Muscle of leg (tissue), 11 donors: ENCODE measurements around the gene ATAD3C. TPM values are rescaled to one million over a fixed set of nuclear protein-coding genes. Genes with fewer than 3 reads are reported as not detected.
"Not testable (repeated sequence)": the region's sequence is repeated elsewhere in the genome, so short reads cannot be mapped to it uniquely, and the experiment has no call there.

ENCODE experiments used
- DNase-seq: peaks from one replicate; pipeline ENCODE4 v3.0.0; 2013
- H3K27ac ChIP-seq: one replicate; pipeline ENCODE4 v1.5.1; 2013; ENCODE audit warnings: mild to moderate bottlenecking, low read length, control low read depth
- H3K27me3 ChIP-seq: one replicate; pipeline ENCODE4 v1.6.1; 2013; ENCODE audit warnings: low read length; ENCODE audit not compliant: control insufficient read depth, insufficient read depth
- H3K36me3 ChIP-seq: one replicate; pipeline ENCODE4 v1.6.1; 2013; ENCODE audit warnings: low read length; ENCODE audit not compliant: control insufficient read depth, insufficient read depth
- H3K4me1 ChIP-seq: one replicate; pipeline ENCODE4 v1.6.1; 2013; ENCODE audit warnings: low read length; ENCODE audit not compliant: control insufficient read depth, insufficient read depth
- H3K4me3 ChIP-seq: one replicate; pipeline ENCODE4 v1.5.1; 2013; ENCODE audit warnings: low read length, control low read depth
- H3K9me3 ChIP-seq: replicated peaks from 2 replicates; pipeline ENCODE4 v1.6.1; 2013; ENCODE audit warnings: low read depth, low read length; ENCODE audit not compliant: control insufficient read depth
- WGBS: methylation state at CpG from one replicate; pipeline ENCODE4 v1.1.5; 2013; ENCODE audit warnings: missing lambda C conversion rate; ENCODE audit not compliant: insufficient coverage; 5-methylcytosine and 5-hydroxymethylcytosine counted together
- polyA plus RNA-seq, 8 donors: library from polyadenylated mRNA; unstranded; fragments of 120-200 nt; gene quantifications; one replicate each; pipeline versions ENCODE4 v1.2.1 to v1.2.3, GENCODE V29; 2013; ENCODE audit warnings: inconsistent platforms in 1 of 8, low replicate concordance in 1 of 8; ENCODE audit not compliant: insufficient read length in 8 of 8, insufficient read depth in 1 of 8
- total RNA-seq: library from RNA; stranded (reverse); fragments of 120-200 nt; gene quantifications from one replicate; pipeline ENCODE4 v1.2.4, GENCODE V29; 2013

ATAD3C gene
- total and polyA plus RNA-seq, 9 donors, result 0.22 to 1.2 (median 0.35) TPM

DNA sequence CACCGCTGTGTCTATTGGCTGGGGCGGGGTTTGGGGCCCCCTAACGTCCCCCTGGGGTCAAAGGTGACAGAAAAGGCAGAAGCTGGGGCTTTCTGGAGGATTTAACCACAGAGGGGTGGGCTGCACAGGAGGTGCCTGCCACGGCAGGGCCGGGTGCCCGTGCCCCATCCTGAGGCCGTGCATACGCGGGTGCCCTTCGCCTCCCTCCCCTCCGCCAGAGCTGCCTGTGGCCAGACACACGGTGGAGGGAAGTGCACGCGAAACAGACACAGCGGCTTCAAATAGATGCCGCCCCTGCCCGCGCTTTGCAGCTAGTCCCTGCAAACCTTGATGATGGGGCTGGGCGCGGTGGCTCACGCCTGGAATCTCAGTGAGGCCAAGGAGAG is 60.0 kb downstream of the ATAD3C start:
- H3K27me3 ChIP-seq, H3K4me3 ChIP-seq, DNase-seq, H3K36me3 ChIP-seq, H3K27ac ChIP-seq, H3K9me3 ChIP-seq: not testable (repeated sequence)
- peaks cover 17% of the 10 kb centered on the region for H3K4me1 ChIP-seq
- no CpG with 5 or more reads among the region's 21 CpGs for WGBS

DNA sequence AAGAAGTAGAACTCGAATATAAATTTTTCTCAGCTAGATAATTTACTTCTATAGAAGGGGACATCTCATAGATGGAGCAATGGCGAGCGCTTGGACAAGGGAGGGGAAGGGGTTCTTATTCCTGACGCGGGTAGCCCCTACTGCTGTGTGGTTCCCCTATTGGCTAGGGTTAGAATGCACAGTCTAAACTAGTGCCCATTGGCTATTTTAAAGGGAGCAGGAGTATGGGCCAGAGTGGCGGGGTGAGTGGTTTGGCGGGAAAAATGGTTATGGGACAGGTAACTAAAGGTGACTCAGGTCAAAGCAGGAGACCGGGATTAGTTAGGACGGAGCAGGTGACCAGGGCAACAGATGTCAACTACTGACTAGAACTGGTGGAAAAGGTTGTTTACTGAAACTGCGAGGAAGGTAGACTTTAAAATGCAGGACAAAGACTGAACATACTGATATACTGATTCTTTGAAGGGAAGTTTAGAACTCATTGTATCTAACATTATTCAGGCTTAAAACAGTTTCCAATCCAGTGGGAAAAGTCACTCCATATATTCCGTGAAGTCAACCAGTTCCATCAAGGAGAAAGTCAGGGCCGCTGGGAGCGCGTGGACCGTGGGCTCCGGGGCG is 61.5 kb downstream of the ATAD3C start:
- peaks cover 9% of the 10 kb centered on the region for H3K4me1 ChIP-seq
- peak overlapping the region; percentile 70 for H3K4me3 ChIP-seq
- H3K9me3 ChIP-seq, result no peaks in the 10 kb centered on the region
- peak overlapping the region; percentile 62 for H3K27ac ChIP-seq
- H3K36me3 ChIP-seq, result peaks cover 6% of the 10 kb centered on the region
- DNase-seq, result no peak
- H3K27me3 ChIP-seq, result no peaks in the 10 kb centered on the region
- WGBS, result 6% methylated on average over 12 of the region's 17 CpGs

DNA sequence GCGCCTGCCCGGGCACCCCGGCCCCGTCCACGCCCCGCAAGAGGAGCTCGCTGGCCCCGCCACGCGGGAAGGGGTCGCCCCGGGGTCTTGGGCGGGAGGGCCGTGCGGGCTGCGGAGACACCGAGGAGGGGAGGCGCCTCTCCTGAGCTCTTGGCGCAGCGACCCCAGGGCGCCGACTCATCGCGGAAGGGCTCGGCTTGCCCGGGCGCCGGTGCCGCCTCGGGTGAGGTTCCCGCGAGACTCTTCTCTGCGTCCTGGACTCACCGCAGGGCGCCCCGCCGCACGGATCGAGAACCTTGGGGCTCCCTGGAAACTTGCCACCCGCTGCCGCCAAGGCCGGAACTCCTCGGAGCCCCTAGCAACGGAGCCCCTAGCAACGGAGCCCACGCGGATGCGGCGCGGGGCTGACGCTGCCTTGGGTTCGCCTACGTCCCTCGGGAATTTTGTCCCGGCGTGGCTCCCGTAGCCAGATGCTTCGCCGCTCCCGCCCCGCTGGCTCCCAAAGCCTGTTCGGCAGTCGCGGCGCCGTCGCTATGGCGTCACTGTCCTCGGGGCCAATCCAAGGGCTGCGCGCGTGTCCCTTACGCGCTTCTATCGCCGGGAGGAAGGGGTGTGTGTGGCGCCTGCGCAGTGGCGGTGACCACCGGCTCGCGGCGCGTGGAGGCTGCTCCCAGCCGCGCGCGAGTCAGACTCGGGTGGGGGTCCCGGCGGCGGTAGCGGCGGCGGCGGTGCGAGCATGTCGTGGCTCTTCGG is 62.2 kb downstream of the ATAD3C start, which contains the start of gene ATAD3A:
Gene ATAD3A, plus strand, starts transcription at position 630 of the 753 bp plus-strand sequence. Its CDS starts 107 bp downstream, at position 737.
- Histone ChIP-seq H3K36me3 (peaks cover 6% of the 10 kb centered on the region), H3K27ac (peak within 1 kb of the TSS; percentile 87), H3K4me1 (peaks cover 9% of the 10 kb centered on the region), H3K27me3 (no peaks in the 10 kb centered on the region), H3K4me3 (peak within 1 kb of the TSS; percentile 70), H3K9me3 (no peaks in the 10 kb centered on the region)
- peak; percentile 99 for DNase-seq
- WGBS, result under 1% methylated on average over 99 of the region's 99 CpGs

DNA sequence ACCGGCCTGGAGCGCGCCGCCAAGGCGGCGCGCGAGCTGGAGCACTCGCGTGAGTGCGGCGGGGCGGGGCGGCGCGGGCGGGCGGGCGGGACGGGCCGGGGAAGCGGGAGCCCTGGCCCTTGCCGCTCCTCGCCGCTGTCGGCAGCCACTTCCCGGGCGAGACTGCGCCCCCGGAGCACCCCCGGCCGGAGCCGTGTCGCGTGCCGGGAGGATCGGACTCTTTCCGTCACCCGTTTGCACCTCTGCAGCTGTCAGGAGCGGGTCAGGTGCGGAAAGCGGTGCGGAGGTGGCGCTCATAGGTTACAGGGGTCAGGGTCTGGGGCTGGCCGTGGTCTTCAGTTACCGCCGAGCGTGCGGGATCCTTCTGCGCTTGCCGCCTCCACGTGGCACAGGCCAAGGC is 62.9 kb downstream of the ATAD3C start:
- WGBS, result 0% methylated on average over 2 of the region's 52 CpGs

DNA sequence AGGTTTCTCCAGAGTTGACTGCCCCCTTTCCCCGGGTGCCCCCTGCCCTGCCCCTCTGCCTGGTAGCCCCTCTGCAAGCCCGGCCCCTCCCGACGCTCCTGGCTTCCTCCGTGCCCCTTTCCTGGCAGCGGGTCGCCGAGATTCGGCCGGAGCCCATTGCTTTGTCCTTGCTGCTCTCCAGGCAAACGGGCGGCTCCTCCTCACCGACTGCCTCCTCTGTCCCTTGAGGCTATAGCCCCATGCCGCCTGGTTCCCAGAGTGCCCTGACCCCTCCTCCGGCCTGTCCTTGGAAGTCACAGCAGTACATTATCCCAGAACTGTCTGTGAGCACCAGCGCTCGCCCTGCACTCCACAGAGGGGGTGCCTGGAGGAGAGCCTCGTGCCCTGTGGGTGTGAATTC is 64.2 kb downstream of the ATAD3C start:
- H3K4me3 ChIP-seq, H3K27ac ChIP-seq, H3K4me1 ChIP-seq, H3K9me3 ChIP-seq, H3K27me3 ChIP-seq, DNase-seq: not testable (repeated sequence)
- WGBS, result 86% methylated on average over 12 of the region's 18 CpGs
- peaks cover 17% of the 10 kb centered on the region for H3K36me3 ChIP-seq

More for the DNA sequence above, 62.9 kb downstream of the ATAD3C start:
- DNase-seq, H3K27me3 ChIP-seq, H3K4me1 ChIP-seq, H3K9me3 ChIP-seq, H3K27ac ChIP-seq: not testable (repeated sequence)
- H3K4me3 ChIP-seq, result peak overlapping the region; percentile 70
- H3K36me3 ChIP-seq, result peaks cover 10% of the 10 kb centered on the region

DNA sequence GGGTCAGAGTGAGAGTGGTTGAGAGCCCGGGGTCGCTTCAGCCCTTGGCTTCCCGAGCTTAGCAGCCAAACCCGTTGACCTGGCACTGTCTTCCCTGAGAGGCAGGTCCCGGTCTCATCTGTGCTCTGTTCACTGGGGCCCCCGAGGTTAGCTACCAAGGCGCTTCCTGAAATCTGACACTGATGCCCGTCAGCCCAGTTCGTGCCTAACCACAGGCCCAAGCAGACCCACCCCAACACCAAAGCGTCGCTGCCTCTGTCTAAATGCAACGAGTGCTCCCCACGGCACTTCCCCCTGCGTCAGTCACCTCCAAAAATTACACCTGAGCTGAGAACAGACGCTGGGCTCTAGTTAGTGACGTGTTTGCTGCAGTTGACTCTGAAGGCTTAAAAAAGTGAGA is 64.9 kb downstream of the ATAD3C start:
- H3K27me3 ChIP-seq, result not testable (repeated sequence)
- 70% methylated on average over 9 of the region's 16 CpGs for WGBS

DNA sequence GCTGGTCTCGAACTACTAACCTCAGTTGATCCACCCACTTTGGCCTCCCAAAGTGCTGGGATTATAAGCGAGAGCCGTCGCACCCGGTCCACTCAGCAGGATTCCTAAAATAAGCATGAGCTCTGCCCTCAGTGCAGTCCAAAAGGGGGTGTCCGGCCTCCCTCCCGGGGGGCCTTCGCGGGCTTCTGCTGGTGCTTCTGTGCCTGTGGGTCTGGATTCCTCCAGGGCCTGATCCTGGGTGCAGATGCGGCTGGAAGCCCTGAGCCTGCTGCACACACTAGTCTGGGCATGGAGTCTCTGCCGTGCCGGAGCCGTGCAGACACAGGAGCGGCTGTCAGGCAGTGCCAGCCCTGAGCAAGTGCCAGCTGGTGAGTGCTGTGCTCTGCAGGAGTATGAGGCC is 67.4 kb downstream of the ATAD3C start:
- DNase-seq, H3K4me1 ChIP-seq, H3K4me3 ChIP-seq, H3K27ac ChIP-seq, H3K27me3 ChIP-seq, H3K9me3 ChIP-seq: not testable (repeated sequence)
- over 99% methylated on average over 9 of the region's 14 CpGs for WGBS
- H3K36me3 ChIP-seq, result peaks cover 37% of the 10 kb centered on the region

More for the DNA sequence above, 64.9 kb downstream of the ATAD3C start:
- not testable (repeated sequence) for H3K9me3 ChIP-seq, H3K4me3 ChIP-seq, DNase-seq, H3K4me1 ChIP-seq, H3K27ac ChIP-seq
- peaks cover 17% of the 10 kb centered on the region for H3K36me3 ChIP-seq

DNA sequence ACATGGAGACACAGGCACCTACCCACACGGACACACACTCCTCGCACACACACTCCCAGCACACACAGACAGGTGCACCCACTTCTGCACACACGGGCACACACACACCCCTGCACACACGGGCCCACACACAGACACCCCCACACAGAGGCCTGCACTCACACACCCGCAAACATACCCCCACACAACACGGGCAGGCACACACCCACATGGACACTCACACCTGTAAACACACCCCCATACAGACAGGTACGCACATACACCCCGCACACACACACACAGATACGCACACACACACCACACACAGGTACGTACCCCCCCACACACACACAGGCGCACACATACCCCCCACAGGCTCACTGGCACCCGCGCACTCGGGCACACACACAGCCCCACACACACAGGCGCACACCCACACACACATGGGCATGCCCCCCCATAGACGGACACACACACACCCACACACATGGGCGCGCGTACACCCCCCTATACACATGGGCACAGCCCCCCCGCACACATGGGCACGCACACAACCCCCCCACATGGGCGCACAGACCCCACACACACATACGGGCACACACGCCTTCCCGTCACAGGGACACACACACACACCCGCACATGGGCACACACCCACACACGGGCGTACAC is 68.6 kb downstream of the ATAD3C start:
- no peak for DNase-seq
- Histone ChIP-seq H3K9me3 (no peaks in the 10 kb centered on the region), H3K27ac (no peak overlapping the region), H3K4me1 (no peaks in the 10 kb centered on the region), H3K27me3 (no peaks in the 10 kb centered on the region), H3K4me3 (no peak overlapping the region), H3K36me3 (peaks cover 37% of the 10 kb centered on the region)
- 92% methylated on average over 8 of the region's 28 CpGs for WGBS

DNA sequence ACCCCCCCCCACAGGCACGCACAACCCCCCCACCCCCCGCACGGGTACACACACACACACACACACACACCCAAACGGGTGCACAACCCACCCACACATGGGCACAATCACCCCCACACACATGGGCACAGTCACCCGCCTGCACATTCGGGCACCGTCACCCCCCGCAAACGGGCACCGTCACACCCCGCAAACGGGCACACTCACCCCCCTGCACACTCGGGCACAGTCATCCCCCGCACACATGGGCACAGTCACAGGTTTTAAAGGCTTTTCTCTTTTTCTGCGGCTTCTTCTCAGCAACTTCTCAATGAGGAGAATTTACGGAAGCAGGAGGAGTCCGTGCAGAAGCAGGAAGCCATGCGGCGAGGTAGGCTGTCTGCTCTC is 69.1 kb downstream of the ATAD3C start:
- WGBS, result 93% methylated on average over 9 of the region's 19 CpGs
- not testable (repeated sequence) for H3K4me1 ChIP-seq, DNase-seq, H3K27me3 ChIP-seq, H3K9me3 ChIP-seq, H3K27ac ChIP-seq, H3K4me3 ChIP-seq
- H3K36me3 ChIP-seq, result peaks cover 39% of the 10 kb centered on the region
